Transverse colon (tissue), 4 donors: ENCODE measurements around the gene JAZF1.

ENCODE experiments used
- CTCF ChIP-seq, 5 experiments: fragments of 200-600 bp in 3 of 5; fragments of 450-650 bp in 2 of 5; sonication (generic) in 3 of 5; IDR thresholded peaks; 1 replicate in 2 of 5; 2 replicates in 3 of 5; pipeline ENCODE4 v1.5.1; 2016 to 2017; ENCODE audit warnings: antibody characterized with exemption in 5 of 5, inconsistent platforms in 3 of 5, mild to moderate bottlenecking in 2 of 5, moderate library complexity in 1 of 5
- POLR2A ChIP-seq: fragments of 450-650 bp; IDR thresholded peaks from one replicate; pipeline ENCODE4 v1.6.1; 2016; ENCODE audit warnings: antibody characterized with exemption, mild to moderate bottlenecking, moderate library complexity
- POLR2AphosphoS5 ChIP-seq, 3 donors: sonication (generic); formaldehyde crosslinking; IDR thresholded peaks; one replicate each; pipeline ENCODE4 v1.6.1; 2016; ENCODE audit warnings: antibody characterized with exemption in 3 of 3

- no peak for TF ChIP-seq CTCF (IDR thresholded peaks at IDR 0.05)
- TF ChIP-seq POLR2A = no peak
- peak in 1 of 3 donors; percentile 10 for TF ChIP-seq POLR2AphosphoS5 (IDR thresholded peaks at IDR 0.05)
Measured at GRCh38 chr7:28135315-28135714, 45.3 kb downstream of the JAZF1 start.
